Stimulated activated CD4-positive, alpha-beta T cell treated with anti-CD3 and anti-CD28 coated beads, Interleukin-15, amount 100 ng/mL, for 24 hours (primary cell): ENCODE data around the gene MYO3A.
"Not testable (repeated sequence)": the region's sequence is repeated elsewhere in the genome, so short reads cannot be mapped to it uniquely, and the experiment has no call there.

Source experiments
- DNase-seq: peaks from one replicate; pipeline ENCODE4 v3.0.0-alpha.2; 2020

MYO3A gene

DNA sequence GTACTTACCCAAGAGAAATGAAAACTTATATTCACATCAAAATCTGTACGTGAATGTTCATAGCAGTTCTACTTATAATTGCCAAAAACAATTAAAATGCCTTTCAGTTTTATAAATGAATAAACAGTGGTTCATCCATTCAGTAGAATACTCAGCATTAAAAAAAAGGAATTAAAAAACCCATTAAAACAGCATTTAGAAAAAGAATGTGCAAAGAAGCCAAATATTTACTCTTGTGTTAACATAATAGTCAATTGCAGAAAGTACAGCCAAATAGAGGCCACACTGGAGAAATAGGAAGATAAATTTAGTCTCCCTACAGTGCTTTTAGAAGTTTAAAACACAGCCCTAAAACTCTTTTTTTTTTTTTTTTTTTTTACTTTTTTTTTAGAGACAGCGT is 54.6 kb downstream of the MYO3A start:
- no peak for DNase-seq

DNA sequence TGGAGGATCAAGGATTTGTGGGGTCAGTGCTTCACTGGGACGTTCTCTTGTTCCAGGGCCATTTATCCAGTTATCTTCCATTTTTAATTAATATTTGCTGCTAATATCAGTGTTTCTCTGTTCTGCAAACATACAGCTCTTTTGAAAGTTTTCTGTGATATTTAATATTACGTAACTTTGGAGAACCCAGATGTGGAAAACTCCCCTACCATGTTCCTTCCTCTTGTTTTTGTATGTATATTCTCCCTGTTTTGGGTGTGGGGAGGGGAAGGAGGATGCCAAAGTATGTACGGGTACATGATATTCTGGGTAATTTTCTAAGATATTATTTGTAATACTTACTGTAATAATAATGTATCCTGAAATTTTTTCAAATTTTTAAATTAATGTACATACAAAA is 55.9 kb downstream of the MYO3A start:
- DNase-seq: no peak

DNA sequence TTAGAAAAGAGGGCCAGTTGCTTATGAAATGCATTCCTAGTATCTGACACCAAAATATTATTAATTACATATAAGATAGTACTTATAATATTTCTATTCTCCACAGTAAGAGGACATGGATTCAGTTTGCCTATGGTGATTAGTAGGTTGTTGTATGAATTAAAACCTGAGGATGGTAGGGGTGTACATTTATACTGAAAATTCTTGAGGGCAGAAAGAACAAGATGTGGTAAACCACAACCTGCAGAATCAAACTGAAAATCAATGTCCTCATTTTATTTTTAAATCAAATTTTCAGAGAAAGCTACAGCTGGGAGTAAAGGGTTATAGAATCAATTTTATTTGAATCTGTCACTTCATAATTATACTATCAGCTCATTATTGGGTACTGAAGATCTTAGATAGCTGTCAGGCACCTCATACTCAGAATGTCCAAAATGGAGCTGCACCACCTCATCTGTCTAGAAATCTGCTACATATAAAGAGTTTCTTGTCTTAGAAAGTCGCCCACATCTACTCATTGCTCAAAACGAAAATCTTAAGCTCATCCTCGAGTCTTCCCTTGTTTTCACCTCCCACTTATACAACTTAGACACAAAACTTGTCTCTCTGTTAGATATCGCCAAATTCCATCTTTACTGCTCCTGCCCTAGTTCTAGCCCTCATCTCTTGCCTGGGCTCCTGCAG is 65.4 kb downstream of the MYO3A start:
- DNase-seq: no peak

DNA sequence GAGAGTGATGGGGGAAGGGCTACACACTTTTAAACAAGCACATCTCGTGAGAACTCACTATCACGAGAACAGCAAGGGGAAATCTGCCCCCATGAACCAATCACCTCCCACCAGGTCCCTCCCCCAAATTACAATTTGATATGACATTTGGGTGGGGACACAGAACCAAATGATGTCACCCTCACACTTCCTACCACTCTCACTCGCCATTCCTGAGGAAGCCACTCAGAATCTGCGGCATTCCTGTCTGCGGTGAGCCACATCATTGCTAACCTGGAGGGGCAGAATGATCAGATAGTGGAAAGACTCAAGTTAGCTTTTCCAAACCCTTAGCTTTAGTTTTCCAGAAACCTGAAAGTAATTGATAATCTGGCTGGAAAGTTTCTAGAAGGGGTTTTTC is 66.9 kb downstream of the MYO3A start:
- no peak for DNase-seq

DNA sequence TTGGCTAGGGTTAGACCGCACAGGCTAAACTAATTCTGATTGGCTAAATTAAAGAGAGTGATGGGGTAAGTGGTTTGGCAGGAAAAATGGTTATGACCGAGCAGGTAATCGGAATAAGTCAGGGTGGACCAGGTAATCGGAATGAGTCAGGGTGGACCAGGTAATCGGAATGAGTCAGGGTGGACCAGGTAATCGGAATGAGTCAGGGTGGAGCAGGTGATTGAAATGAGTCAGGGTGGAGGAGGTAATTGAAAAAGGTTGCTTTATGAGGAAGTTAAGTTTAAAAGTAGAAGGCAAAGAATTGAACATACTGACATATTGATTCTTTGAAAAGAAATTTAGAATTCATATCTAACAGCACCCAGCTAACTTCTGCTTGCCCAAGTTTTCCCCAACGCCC is 68.4 kb downstream of the MYO3A start:
- DNase-seq: not testable (repeated sequence)

DNA sequence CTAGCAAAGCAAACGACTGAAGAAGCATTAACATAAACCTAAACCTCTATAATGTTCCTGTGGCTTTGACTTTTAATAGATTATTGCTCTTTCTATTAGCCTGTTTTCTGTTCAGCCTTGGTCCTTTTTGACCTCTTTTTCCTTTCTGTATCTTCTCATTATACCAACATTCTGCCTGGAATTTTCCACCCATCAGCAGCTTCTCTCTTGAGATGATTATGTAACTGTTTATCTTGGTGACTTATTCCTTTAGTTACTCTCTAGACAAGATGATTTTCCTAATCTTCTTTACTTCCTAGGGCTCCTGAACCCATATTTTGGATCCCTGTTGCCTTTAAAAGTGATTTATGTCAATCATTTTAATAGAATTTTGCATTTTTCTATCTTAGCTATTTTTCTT is 81.1 kb downstream of the MYO3A start:
- no peak for DNase-seq

DNA sequence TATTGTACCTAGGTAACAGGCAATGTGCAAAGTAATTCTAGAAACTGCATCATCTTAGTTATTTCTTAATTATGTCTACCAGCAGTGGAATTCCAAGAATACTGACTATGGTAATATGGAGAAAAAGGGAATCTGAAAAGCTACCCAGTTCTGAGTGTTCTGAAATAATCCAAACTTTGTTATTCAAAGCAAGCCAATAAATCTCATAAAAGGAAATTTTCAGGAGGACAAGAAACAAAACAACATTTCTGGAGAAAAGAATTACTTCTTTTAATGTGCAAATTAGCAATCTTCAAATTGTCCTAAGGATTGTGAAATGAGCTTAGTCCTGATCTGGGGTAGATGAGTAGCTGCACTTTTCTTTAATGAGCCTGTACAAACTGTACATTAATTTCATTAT is 88.8 kb downstream of the MYO3A start:
- no peak for DNase-seq

DNA sequence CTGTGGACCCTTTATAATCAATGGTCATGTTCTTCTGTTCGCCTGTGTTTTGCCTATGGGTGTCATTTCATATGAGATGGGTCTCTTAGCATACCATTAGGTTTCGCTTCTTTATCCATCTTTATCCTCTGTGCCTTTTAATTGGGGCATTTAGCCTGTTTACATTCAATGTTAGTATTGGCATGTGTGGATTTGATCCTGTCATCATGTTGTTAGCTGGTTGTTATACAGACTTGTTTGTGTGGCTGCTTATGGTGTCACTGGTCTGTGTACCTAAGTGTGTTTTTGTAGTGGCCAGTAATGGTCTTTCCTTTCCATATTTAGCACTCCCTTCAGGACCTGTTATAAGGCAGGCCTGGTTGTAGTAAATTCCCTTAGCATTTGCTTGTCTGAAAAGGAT is 90.3 kb downstream of the MYO3A start:
- no peak for DNase-seq

DNA sequence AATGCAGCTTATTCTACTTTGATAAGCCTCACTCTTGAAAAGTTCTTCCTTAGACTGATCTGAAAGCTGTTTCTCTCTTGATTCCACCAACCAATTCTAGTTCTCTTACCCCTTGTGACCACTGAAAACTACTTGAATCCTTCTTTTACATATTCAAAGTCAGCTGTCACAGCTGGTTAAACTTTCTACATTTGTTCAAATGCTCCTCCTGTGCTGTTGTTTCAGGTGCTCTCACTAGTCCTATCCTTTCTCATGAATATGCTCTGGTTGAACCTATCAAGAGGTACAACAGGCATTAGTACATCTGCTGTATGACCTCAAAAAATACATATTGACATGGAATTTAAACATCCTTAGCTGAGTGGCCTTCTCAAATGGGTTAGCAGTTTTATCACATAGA is 91.5 kb downstream of the MYO3A start:
- DNase-seq: no peak

DNA sequence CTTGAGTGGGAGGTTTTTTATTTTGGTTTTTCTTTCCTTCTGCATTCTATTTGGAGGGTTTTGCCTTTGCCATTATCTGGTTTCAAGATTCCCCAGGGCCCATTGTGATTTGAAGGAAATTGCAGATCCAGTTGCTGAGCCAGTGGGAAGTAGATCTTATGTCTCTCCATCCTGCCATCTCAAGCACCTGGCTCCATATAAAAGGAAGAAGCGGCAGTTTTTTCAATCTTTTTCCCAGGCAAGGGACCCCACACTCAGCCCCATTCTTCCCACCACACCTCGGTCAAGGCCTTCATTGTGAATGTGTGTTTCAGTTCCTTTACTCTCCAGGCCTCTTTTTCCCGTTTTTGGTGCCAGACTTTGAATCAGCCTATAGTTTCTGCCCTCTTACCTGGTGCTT is 95.8 kb downstream of the MYO3A start:
- no peak for DNase-seq

DNA sequence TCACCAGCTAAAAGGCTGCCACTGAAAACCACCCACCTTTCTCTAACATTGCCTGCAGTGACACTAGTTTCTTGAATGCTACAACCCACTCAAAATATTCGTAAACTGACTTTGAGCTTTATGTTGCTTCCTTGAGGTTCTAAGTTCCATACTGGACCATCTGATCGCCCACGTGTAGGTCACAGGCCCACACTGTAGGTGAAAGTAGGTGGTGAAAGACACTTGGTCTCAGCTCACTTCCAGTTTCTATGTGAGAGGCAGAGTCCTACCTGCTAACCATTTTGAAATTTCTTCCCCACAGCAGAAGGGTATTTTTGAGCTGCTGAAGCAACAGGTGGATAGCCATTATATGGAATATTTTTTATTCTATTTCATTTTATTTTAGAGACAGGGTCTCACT is 97.3 kb downstream of the MYO3A start:
- no peak for DNase-seq

DNA sequence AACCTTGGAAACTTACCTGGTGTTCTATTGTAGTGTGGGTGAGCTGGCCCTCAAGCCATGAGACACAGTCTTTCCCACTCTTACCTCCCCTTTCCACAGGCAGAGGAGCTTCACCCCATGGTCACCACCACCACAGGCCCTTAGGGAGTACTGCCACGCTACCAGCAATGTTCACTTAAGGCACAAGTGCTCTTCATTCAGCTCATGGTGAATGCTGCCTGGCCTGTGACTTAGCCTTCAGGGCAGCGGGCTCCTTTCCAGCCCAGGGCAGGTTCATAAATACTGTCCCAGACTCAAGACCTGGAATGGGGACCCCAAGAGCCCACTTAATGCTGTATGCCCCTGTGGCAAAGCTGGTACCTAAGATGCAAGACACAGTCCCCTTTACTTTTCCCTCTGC is 109.4 kb downstream of the MYO3A start:
- no peak for DNase-seq

DNA sequence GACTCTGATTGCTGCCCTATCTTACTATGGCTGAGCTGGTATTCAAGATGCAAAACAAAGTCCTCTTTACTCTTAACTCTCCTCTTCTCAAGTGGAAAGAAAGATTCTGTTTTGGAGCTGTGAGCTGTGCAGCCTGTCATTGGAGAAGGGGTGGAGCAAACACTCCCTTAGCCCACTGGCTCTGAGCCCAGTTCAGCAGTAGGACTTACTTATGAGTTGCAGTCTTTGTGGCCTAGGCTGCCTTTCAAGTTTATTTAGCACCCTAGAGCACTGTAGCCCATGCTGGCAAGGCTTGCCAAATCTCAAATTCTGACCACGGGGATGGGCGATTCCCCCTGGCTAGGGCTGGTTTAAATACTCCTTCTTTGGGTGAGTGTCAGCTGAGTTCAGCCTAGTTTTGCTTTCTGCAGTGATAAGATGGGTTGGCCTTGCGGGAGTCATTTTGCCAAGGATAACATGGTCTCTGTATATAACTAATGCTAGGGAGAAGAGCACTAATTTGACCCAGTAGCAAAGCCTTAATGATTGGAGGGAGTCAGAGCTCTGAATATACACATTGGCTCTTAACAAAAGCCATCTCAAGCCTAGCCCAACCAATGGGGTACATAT is 110.2 kb downstream of the MYO3A start:
- DNase-seq: no peak

DNA sequence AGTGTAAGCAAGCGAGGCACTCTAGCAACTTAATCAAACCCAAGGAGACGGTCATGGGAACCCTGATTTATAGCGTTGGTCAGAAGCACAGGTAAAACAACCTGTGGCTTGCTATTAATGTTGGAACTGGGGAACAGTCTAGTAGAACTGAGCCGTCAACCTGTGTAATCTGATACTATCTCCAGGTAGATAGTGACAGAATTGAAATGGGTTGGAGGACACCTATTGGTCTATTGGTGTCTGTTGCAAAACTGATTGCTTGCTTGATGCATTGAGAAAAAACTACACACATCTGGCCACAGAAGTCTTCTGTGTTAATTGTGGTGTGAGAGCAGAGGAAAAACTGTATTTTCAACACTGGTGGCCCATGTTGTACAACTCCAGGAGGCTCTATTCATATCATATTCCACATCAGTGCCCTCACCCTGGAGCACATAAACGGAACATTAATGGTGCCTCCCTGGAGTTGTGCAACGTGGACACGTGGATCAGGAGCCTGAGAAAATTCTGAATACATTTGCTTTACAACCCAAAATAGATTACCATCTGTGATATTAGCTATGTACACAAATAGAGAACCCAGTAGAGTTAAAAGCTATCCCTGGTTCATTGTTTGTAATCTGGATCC is 112.2 kb downstream of the MYO3A start:
- no peak for DNase-seq

DNA sequence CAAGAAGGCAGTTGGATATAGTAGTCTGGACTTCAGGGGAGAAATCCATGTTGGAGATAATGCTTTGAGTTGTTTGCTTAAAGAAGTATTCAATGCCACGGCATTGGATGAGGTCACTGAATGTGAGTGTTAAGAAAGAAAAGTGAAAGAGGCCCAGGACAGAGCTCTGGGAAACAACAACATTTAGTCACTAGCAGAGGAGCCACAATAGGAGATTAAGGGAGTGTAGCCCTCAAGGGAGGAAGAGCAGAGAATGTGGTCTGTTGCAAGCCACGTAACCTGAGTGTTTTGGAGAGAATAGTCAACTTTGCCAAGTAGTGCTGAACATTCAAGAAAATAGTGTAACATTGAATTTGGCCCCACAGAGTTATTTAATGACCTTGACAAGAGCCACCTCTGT is 114.7 kb downstream of the MYO3A start:
- DNase-seq: no peak

DNA sequence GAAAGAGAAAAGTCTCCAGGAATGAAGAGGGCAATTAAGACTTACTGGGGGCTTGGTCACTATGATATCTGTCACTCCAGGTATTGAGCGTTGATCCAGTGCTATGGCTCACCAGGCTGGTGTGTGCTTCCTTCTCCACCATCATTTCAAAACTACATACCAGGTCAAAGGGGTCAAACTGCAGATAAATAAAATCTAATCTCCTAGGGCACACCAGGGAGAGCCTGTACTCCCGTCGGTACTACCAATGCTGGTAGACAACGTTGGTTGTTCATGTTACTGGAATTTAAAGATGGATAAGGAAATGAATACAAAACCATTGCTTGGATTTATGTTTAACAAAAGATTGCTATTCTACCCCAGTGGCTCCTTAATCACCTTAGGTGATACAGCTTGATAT is 118.3 kb downstream of the MYO3A start:
- DNase-seq: no peak

DNA sequence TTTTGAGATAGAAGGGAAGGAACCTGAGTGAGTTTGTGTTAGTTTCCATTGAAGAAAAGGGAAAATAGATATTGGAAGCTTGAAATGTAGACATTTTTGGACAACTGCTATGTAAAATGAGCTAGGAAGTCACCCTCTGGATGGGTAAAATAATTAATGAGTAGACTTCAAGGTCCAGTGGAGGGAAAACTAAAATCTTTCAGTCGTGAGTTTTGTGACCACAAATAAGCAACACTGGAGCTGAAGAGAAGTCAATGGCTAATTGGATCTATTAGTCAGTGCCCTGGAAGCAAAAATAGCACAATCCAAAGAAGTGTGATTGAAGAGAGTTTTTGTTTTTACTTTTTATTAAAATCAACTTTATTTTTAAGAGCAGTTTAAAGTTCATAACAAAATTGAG is 123.4 kb downstream of the MYO3A start:
- no peak for DNase-seq

DNA sequence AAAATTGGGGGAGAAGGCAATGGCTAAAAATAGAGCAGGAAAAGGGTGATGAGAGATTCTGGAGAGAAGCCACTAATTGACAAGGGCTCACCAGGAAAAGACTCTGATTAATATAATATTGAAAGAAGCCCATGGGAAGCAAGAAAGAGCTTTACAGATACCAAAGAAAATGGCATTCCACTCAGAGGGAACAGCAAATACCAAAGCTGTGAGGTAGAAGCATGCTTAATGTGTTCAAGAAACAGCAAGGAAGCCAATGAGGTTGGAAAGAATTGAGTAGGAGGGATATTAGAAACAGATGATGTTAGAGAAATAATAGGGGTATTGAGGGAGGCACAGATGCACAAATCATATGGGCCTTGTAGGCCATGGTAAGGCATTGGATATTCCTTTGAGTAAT is 130.1 kb downstream of the MYO3A start:
- no peak for DNase-seq

DNA sequence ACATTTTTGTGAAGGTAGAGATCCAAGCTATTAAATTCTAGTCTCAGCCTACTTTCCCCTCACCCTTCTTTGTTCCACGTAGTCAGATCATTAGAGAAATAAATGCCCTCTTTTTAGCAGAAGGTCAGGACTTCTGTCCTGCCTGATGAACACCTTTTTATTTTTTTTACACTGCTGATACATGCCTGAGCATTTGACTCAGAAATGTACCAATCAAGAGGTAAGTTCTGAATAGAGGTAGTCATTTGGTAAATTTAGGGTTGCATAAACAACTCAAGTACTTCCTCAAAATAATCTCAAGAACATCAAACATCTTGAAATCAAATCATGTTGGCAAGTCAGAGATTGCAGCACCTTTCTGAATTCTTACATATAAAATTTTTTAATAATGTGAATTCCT is 133.7 kb downstream of the MYO3A start:
- DNase-seq: no peak

DNA sequence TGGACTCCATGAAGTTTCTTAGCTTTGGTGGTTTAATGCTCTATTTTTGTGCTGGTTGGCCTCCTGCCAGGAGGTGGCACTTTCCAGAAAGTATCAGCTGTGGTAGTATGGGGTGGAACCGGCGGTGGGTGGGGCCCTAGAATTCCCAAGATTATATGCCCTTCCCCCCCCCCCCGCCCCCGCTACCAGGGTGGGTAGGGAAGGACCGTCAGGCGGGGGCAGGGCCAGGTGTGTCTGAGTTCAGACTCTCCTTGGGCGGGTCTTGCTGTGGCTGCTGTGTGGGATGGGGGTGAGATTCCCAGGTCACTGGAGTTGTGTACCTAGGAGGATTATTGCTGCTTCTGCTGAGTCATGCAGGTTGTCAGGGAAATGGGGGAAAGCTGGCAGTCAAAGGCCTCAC is 146.9 kb downstream of the MYO3A start:
- not testable (repeated sequence) for DNase-seq

DNA sequence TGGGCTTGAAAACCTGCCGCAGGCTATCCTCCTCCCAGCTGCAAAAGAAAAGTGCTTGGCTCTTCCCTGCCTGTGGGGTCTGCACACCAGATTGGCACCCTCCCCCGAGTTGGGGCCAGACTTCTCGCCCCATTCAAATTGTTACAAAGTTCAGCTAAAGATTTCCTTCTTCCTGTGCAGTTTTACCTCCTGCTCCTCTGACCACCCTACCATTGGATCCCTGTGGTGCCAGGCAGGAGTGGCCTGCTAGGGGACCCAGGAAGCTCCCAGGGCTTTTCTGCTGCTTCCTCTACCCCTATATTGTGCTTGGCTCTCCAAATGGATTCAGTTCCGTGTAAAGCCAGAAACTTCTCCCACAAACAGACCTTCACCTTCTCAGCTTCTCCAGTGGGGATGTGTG is 147.4 kb downstream of the MYO3A start:
- no peak for DNase-seq

DNA sequence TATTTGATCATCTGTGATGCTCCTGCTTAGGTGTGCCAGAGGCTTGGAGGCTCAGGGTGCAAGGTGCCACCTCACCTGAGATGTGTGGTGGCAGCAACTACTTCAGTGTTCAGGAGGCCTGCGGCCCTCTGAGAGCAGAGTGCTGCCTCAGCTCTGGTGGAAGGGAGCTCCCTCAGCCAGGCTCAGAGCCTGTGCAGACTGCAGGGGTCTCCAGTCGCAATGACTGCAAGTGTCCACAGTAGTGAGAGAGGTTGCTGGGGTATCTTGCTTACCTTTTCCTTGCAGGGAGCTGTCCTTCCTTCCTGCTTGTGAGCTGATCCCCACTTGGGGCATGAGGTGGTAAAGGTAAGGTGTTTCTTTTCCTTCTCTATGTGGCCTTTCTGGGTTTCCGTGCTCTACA is 151.5 kb downstream of the MYO3A start:
- no peak for DNase-seq

DNA sequence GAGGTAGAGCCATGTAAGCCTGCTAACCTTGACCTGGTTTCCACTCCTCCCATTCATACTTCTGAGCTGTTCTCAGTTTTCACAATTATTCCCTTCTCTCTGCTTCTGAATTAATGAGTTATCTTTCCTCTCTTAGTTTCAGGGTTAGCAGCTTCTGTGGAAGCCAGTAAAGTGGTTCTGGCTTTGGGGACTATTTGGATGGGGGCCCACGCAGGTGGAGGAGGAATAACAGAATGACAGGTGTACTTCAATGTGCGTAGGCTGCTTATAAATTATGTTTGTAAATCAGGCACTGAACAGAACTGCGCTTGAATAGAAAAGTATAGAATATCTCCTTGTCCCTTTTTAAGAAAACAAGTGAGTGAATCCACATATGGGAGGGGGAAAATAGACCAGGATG is 153.6 kb downstream of the MYO3A start:
- no peak for DNase-seq

DNA sequence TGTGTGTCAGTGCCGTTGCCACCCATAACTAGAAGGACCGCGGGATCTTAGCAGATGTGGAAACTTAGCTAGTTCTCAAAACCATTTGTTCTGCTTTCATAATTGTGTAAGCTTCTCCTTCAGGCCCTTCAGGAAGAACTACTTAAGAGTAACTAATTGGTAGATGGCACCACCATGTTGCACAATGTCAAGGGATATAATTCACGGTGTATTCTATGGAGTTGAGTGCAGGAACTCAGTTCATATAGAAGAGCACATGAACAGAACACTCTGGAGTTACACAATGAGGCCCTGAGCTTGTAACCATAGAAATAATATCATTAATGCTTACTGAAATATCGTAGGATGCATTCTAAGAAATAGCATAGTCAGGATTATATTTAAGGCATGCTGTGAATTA is 156.0 kb downstream of the MYO3A start:
- no peak for DNase-seq

DNA sequence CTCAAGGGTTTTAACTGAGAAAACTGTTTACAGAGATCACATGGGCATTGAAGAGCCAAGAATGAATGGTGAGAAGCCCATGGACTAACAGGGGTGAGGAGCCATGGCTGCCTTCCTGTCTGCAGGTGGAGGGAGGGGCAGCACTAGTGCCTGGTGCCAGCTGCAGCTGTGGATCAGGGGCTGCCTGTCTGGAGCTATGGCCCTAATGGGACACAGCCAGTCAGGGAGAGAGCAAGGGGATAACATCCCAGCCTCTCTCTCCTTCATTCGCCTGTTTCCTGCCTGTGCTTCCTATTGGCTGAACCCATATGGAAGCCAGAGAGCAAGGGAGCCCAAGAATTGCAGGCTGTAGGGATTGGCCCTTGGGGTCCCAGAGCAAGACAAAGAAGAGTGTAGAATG is 156.7 kb downstream of the MYO3A start:
- DNase-seq: no peak
